Panc1 (cell line): ENCODE data around the gene ACOX3.

Experiments used
- CTCF ChIP-seq: fragments of 450-650 bp; IDR thresholded peaks from 2 replicates; pipeline ENCODE4 v1.5.1; 2017; ENCODE audit warnings: mild to moderate bottlenecking
- REST ChIP-seq, 2 experiments: IDR thresholded peaks; 2 replicates each; pipeline ENCODE4 v1.6.1; 2011 to 2012; ENCODE audit warnings: low read depth in 2 of 2, control low read depth in 1 of 2, low read length in 1 of 2, mild to moderate bottlenecking in 1 of 2, moderate library complexity in 1 of 2; ENCODE audit not compliant: insufficient read depth in 1 of 2
- SIN3A ChIP-seq: IDR thresholded peaks from 2 replicates; pipeline ENCODE4 v1.6.1; 2012; ENCODE audit warnings: low read depth, mild to moderate bottlenecking, low read length, moderate library complexity, borderline replicate concordance; ENCODE audit not compliant: insufficient read depth

DNA sequence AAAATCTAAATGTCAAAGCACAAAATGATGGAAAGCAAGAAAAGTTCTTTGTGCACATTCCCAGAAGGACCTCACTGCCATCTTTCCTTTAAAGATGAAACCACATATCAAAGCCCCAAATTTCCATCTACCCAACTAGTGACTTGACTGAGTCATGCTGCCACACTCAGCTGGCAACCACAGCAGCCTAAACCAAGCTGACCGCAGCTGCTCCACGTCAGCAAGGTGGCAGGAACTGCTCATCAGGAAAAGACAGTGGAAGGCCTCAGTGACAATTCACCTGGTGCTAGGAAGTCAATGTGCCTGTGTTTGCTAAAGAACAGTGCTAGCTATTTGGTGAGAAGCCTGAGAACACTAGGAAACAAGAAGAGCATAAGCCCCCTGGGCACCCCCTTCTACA, 26.1 kb downstream of the ACOX3 start:
- TF ChIP-seq CTCF (no peak), SIN3A (no peak), REST (IDR thresholded peaks at IDR 0.05; ENCODE audit: insufficient read depth in 1 of 2, low read depth in 2 of 2, low read length in 1 of 2) (no peak)
